Progenitor cell of endocrine pancreas (in vitro differentiated cells): ENCODE results near the gene DUSP18. TPM values are rescaled to one million over a fixed set of nuclear protein-coding genes. Genes with fewer than 3 reads are reported as not detected.

Experiments used
- DNase-seq: peaks from one replicate; pipeline ENCODE4 v3.0.0; 2021; ENCODE audit warnings: low spot score; ENCODE audit not compliant: unreplicated experiment
- H3K27ac Mint-ChIP-seq: 2 replicates; pipeline ENCODE4 v1.8.0; 2021; ENCODE audit warnings: mild to moderate bottlenecking, moderate library complexity, mixed read lengths
- H3K27me3 Mint-ChIP-seq: 2 replicates; pipeline ENCODE4 v1.8.0; 2021; ENCODE audit warnings: mixed read lengths
- H3K36me3 Mint-ChIP-seq: 2 replicates; pipeline ENCODE4 v1.8.0; 2022; ENCODE audit warnings: mixed read lengths; ENCODE audit not compliant: insufficient read depth
- H3K4me1 Mint-ChIP-seq: 2 replicates; pipeline ENCODE4 v1.8.0; 2021; ENCODE audit warnings: low read depth, mixed read lengths
- H3K4me3 Mint-ChIP-seq: 2 replicates; pipeline ENCODE4 v1.8.0; 2021; ENCODE audit warnings: low read depth, mild to moderate bottlenecking, moderate library complexity, mixed read lengths
- H3K9me3 Mint-ChIP-seq: 2 replicates; pipeline ENCODE4 v1.8.0; 2021; ENCODE audit warnings: low read depth, mixed read lengths
- total RNA-seq: library from RNA; stranded (reverse); gene quantifications from 2 replicates; pipeline ENCODE4 v1.2.1, GENCODE V29; 2021
- TF ChIP-seq, protein P1 (sequence below): fragments of 200-600 bp; sonication (generic); IDR thresholded peaks from one replicate; pipeline ENCODE4 v1.5.0; 2021; ENCODE audit warnings: antibody characterized with exemption, mild to moderate bottlenecking; ENCODE audit not compliant: unreplicated experiment

Gene DUSP18
- total RNA-seq, 1 donor from 2014 or later, result 11.6 TPM

DNA sequence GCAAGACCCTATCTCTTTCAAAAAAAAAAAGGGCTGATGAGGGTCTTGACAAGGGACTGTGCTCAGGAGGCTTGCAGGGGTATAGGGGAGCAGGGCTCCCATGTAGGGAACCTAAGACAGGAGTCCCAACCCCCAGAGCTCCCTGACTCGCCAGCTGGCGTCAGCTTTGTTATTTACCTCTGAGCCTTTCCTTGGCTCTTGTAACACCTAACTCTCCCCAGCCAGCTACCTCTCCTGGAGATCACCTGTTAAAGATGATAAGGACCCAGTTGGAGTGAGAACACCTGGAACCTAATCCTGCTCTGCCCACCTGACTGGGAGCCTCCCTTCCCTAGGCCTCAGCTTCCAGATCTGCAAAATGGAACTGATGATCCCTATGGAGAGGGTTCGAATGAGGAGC is 18.9 kb downstream of the DUSP18 start:
- TF ChIP-seq, protein P1, sequence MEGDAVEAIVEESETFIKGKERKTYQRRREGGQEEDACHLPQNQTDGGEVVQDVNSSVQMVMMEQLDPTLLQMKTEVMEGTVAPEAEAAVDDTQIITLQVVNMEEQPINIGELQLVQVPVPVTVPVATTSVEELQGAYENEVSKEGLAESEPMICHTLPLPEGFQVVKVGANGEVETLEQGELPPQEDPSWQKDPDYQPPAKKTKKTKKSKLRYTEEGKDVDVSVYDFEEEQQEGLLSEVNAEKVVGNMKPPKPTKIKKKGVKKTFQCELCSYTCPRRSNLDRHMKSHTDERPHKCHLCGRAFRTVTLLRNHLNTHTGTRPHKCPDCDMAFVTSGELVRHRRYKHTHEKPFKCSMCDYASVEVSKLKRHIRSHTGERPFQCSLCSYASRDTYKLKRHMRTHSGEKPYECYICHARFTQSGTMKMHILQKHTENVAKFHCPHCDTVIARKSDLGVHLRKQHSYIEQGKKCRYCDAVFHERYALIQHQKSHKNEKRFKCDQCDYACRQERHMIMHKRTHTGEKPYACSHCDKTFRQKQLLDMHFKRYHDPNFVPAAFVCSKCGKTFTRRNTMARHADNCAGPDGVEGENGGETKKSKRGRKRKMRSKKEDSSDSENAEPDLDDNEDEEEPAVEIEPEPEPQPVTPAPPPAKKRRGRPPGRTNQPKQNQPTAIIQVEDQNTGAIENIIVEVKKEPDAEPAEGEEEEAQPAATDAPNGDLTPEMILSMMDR, result no peak
- no peak overlapping the region for H3K4me3 Mint-ChIP-seq
- no peak overlapping the region for H3K27ac Mint-ChIP-seq
- H3K27me3 Mint-ChIP-seq, result peaks cover 4% of the 10 kb centered on the region
- no peaks in the 10 kb centered on the region for H3K9me3 Mint-ChIP-seq
- DNase-seq, result no peak
- peaks cover 2% of the 10 kb centered on the region for H3K4me1 Mint-ChIP-seq
- peaks cover 3% of the 10 kb centered on the region for H3K36me3 Mint-ChIP-seq

DNA sequence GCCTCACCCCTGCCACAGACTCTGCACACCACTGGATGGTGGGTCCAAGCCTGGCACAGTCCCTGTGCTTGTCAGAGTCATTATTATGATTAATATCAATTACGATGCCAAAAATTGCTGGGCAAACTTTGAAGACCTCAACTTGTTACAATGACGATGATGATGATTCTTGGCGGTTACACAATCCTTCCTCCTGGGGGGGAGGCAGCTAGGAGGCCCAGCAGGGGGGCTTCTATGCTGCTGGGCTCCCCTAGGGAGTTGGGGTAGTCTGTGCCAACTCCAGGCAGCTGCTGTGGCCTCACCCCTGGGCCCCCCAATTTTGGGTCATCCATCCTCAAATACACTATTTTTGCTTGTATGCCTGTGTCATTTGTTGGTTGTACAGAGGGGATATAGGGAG is 20.1 kb downstream of the DUSP18 start:
- Mint-ChIP-seq H3K4me3 (no peak overlapping the region), H3K27ac (no peak overlapping the region), H3K4me1 (peaks cover 2% of the 10 kb centered on the region), H3K27me3 (peaks cover 10% of the 10 kb centered on the region), H3K36me3 (peaks cover 3% of the 10 kb centered on the region), H3K9me3 (no peaks in the 10 kb centered on the region)
- no peak for DNase-seq
- TF ChIP-seq, protein P1, result no peak

DNA sequence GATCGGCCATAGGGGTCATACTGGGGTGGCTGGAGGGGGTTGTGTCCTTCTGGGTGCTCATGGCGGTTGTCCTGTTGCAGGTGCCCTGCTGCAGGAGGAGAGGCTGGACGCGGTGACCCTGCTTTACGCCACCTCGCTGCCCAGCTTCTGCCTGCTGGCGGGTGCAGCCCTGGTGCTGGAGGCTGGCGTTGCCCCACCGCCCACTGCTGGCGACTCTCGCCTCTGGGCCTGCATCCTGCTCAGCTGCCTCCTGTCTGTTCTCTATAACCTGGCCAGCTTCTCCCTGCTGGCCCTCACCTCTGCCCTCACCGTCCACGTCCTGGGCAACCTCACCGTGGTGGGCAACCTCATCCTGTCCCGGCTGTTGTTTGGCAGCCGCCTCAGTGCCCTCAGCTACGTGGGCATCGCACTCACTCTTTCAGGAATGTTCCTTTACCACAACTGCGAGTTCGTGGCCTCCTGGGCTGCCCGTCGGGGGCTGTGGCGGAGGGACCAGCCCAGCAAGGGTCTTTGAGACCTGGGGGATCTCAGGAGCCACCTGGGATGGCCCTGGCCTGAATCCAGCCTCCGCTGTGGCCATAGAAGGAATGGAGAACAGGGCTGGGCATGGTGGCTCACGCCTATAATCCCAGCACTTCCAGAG is 21.0 kb downstream of the DUSP18 start:
- Mint-ChIP-seq H3K27me3 (peaks cover 10% of the 10 kb centered on the region), H3K4me3 (no peak overlapping the region), H3K9me3 (no peaks in the 10 kb centered on the region), H3K36me3 (peaks cover 3% of the 10 kb centered on the region), H3K27ac (no peak overlapping the region), H3K4me1 (peaks cover 2% of the 10 kb centered on the region)
- no peak for DNase-seq
- TF ChIP-seq, protein P1, result no peak

DNA sequence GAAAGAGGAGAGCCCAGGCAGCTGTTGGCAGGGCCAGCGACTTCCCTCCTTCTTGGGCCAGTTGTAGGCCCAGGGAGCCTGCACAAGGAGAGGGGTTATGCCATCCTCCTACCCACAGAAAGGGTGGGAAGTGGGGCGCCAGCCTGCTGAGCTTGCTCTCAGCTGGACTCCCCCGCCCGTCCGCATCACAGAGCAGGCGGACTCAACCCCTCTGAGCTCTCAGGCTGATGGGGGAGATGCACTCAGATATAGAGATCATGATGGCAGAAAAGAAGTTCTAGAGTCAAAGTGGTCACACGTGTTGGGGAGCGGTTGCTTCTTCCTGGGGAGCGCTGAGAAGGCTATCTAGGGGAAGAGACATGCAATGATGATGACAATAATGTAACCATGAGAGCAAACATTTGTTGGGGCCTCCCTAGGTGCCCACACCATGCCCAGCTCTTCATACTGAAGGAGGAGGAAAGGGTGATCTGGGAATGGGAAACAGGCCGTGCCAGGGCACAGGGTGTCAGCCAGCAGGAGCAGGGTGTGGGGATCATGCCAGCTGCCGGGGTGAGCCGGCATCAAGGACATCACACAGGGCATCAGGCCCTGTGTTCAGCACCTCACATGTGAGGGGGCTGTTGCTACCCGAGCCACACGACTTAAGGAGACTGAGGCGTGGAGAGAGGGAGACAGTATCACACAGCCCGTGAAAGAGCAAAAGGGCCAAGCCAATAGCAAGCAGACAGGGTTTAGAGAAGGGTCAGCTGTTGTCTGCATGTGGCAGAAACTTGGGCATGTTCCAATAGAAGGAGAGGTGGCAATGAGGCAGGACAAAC is 24.4 kb downstream of the DUSP18 start:
- Mint-ChIP-seq H3K4me3 (no peak overlapping the region), H3K36me3 (peaks cover 6% of the 10 kb centered on the region), H3K27ac (peak overlapping the region; percentile 65), H3K4me1 (no peaks in the 10 kb centered on the region), H3K9me3 (no peaks in the 10 kb centered on the region), H3K27me3 (peaks cover 10% of the 10 kb centered on the region)
- TF ChIP-seq, protein P1, result no peak
- no peak for DNase-seq

DNA sequence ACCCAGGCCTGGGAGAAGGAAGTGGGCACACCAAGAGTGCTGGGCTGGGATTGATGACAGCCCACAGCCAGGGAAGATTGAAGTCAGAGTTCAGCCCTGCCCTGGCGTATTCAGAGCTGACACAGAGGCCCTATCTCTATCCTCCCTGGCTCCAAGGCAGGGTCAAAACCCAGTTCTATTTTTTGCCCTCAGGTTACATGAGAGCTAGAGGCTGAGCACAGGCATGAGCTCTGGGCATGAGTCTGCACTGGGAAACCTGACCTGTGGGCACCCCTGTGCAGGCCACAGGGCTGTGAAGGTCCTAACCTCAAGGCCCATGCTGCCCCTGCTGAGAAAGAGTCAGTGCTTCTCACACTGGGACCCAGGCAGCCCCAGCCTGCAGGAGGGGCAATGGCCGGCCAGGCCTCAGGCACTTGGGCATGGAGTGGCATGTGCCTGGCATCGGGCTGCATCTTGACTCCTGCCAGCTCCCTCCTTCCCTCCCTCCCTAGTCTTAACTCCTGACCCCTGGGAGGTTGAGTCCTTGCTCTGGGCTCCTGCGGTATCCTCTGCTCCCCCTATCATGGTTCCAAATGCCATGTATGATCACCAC is 26.7 kb downstream of the DUSP18 start:
- H3K4me1 Mint-ChIP-seq, result peaks cover 4% of the 10 kb centered on the region
- DNase-seq, result no peak
- H3K4me3 Mint-ChIP-seq, result no peak overlapping the region

More for the DNA sequence above, 26.7 kb downstream of the DUSP18 start:
- TF ChIP-seq, protein P1, result no peak
- Mint-ChIP-seq H3K27ac (no peak overlapping the region), H3K27me3 (peaks cover 6% of the 10 kb centered on the region), H3K36me3 (peaks cover 3% of the 10 kb centered on the region), H3K9me3 (no peaks in the 10 kb centered on the region)
